Chondrocyte (in vitro differentiated cells): Measurements from ENCODE around the gene TCP11. TPM values are rescaled to one million over a fixed set of nuclear protein-coding genes. Genes with fewer than 3 reads are reported as not detected.
"Not testable (repeated sequence)": the region's sequence is repeated elsewhere in the genome, so short reads cannot be mapped to it uniquely, and the experiment has no call there.

Experiments
- DNase-seq: peaks from one replicate; pipeline ENCODE4 v3.0.0; 2021; ENCODE audit warnings: mixed read lengths, low spot score
- H3K27ac Mint-ChIP-seq: one replicate; pipeline ENCODE4 v1.8.0; 2021; ENCODE audit warnings: mild to moderate bottlenecking, moderate library complexity, mixed read lengths; ENCODE audit not compliant: unreplicated experiment
- H3K27me3 Mint-ChIP-seq: 2 replicates; pipeline ENCODE4 v1.8.0; 2021; ENCODE audit warnings: low read depth, mixed read lengths
- H3K36me3 Mint-ChIP-seq: 2 replicates; pipeline ENCODE4 v1.8.0; 2021; ENCODE audit warnings: low read depth, mixed read lengths
- H3K4me1 Mint-ChIP-seq: 2 replicates; pipeline ENCODE4 v1.8.0; 2021; ENCODE audit warnings: low read depth, mild to moderate bottlenecking, mixed read lengths
- H3K4me3 Mint-ChIP-seq: one replicate; pipeline ENCODE4 v1.8.0; 2021; ENCODE audit warnings: mild to moderate bottlenecking, moderate library complexity, mixed read lengths; ENCODE audit not compliant: unreplicated experiment
- H3K9me3 Mint-ChIP-seq: 2 replicates; pipeline ENCODE4 v1.8.0; 2021; ENCODE audit warnings: low read depth, mixed read lengths
- CTCF ChIP-seq: fragments of 200-600 bp; sonication (generic); IDR thresholded peaks from 2 replicates; pipeline ENCODE4 v1.5.0; 2021; ENCODE audit warnings: antibody characterized with exemption, mild to moderate bottlenecking, moderate library complexity
- total RNA-seq: library from RNA; stranded (reverse); gene quantifications from 3 replicates; pipeline ENCODE4 v1.2.1, GENCODE V29; 2021

Gene TCP11
- total RNA-seq, 1 donor from 2014 or later = not detected

GRCh38 chr6:35108309-35108885, 32.7 kb downstream of the TCP11 start:
- DNase-seq = no peak
- no peak for TF ChIP-seq CTCF
- H3K9me3 Mint-ChIP-seq = peaks cover 26% of the 10 kb centered on the region
- no peak overlapping the region for H3K27ac Mint-ChIP-seq
- H3K27me3 Mint-ChIP-seq = no peaks in the 10 kb centered on the region
- H3K4me1 Mint-ChIP-seq = no peaks in the 10 kb centered on the region
- peaks cover 9% of the 10 kb centered on the region for H3K36me3 Mint-ChIP-seq
- H3K4me3 Mint-ChIP-seq = no peak overlapping the region

- not testable (repeated sequence) for H3K27me3 Mint-ChIP-seq, H3K4me1 Mint-ChIP-seq, DNase-seq, H3K27ac Mint-ChIP-seq, H3K4me3 Mint-ChIP-seq, H3K36me3 Mint-ChIP-seq
- H3K9me3 Mint-ChIP-seq = peaks cover 26% of the 10 kb centered on the region
Measured at GRCh38 chr6:35107761-35108160, 33.4 kb downstream of the TCP11 start.

GRCh38 chr6:35107208-35107607, 33.9 kb downstream of the TCP11 start:
- H3K27ac Mint-ChIP-seq, H3K4me3 Mint-ChIP-seq, H3K36me3 Mint-ChIP-seq, H3K27me3 Mint-ChIP-seq, H3K4me1 Mint-ChIP-seq, DNase-seq: not testable (repeated sequence)
- H3K9me3 Mint-ChIP-seq = peaks cover 25% of the 10 kb centered on the region

- not testable (repeated sequence) for DNase-seq, H3K36me3 Mint-ChIP-seq, H3K27me3 Mint-ChIP-seq, H3K27ac Mint-ChIP-seq, H3K4me1 Mint-ChIP-seq, H3K4me3 Mint-ChIP-seq
- H3K9me3 Mint-ChIP-seq = peaks cover 15% of the 10 kb centered on the region
Measured at GRCh38 chr6:35106061-35106460, 35.1 kb downstream of the TCP11 start.

GRCh38 chr6:35105078-35105477, 36.1 kb downstream of the TCP11 start:
- TF ChIP-seq CTCF = no peak
- H3K9me3 Mint-ChIP-seq = peaks cover 14% of the 10 kb centered on the region
- no peaks in the 10 kb centered on the region for H3K27me3 Mint-ChIP-seq
- H3K4me1 Mint-ChIP-seq = no peaks in the 10 kb centered on the region
- DNase-seq = no peak
- no peak overlapping the region for H3K27ac Mint-ChIP-seq
- H3K4me3 Mint-ChIP-seq = no peak overlapping the region
- H3K36me3 Mint-ChIP-seq = peaks cover 7% of the 10 kb centered on the region

GRCh38 chr6:35099116-35099515, 42.0 kb downstream of the TCP11 start:
- H3K27ac Mint-ChIP-seq = no peak overlapping the region
- no peak for TF ChIP-seq CTCF
- H3K4me3 Mint-ChIP-seq = no peak overlapping the region
- no peaks in the 10 kb centered on the region for H3K36me3 Mint-ChIP-seq
- H3K27me3 Mint-ChIP-seq = no peaks in the 10 kb centered on the region
- no peaks in the 10 kb centered on the region for H3K9me3 Mint-ChIP-seq
- H3K4me1 Mint-ChIP-seq = peaks cover 30% of the 10 kb centered on the region
- DNase-seq = no peak
